ENCODE results near the gene KREMEN1. TPM values are rescaled to one million over a fixed set of nuclear protein-coding genes. Genes with fewer than 3 reads are reported as not detected.

The KREMEN1 gene
- total and polyA plus RNA-seq, 2 of the 4 experiments (the other 2 are of a cell fraction), result 2.9 to 4.6 TPM

- peaks cover 9% of the 10 kb centered on the region; the same call in 1 of the 2 replicates for H3K4me1 ChIP-seq (ENCODE audit: control insufficient read depth, insufficient read depth, low read length)
- intact Hi-C loops (cut with micrococcal nuclease), result loop anchor here (2.0 kb wide), 1 partner anchor 43 kb away; no protein-coding TSS in a partner anchor
- peak overlapping the region; percentile 85 for H2AFZ ChIP-seq (replicated peaks; ENCODE audit: low read length, poor library complexity)
- H4K91ac ChIP-seq (ENCODE audit: insufficient read depth, low read depth, low read length), result peak overlapping the region; percentile 78
- peak overlapping the region; percentile 62; the same call in 1 of the 2 replicates for H2BK20ac ChIP-seq (ENCODE audit: low read depth, low read length)
- H3K14ac ChIP-seq (replicated peaks; ENCODE audit: low read depth, low read length), result peak overlapping the region; percentile 53; the same call in 1 of the 2 replicates
- H2BK5ac ChIP-seq (ENCODE audit: low read depth, low read length, poor library complexity, severe bottlenecking), result no peak overlapping the region
- in situ Hi-C loops (cut with MboI; ENCODE audit: low sequenced_read_pairs), result no loop called here
- POLR2A ChIA-PET (ENCODE audit: unreplicated experiment), result no interaction called here
- peak overlapping the region; percentile 11 for H2AK9ac ChIP-seq (replicated peaks; ENCODE audit: low read depth, low read length, poor library complexity)
- H3K4ac ChIP-seq (ENCODE audit: low read depth, low read length), result peak overlapping the region; percentile 71
- H3K27ac ChIP-seq (ENCODE audit: insufficient read depth, low read length), result no peak overlapping the region
- peak overlapping the region; percentile 42 to 91; a peak in 2 of 4 replicates for H4K8ac ChIP-seq (ENCODE audit: low read depth in 2 of 2, low read length in 2 of 2)
- peak overlapping the region; percentile 16 for H3K23ac ChIP-seq (ENCODE audit: low read depth, low read length)
- H3K27me3 ChIP-seq (ENCODE audit: control insufficient read depth, insufficient read depth, low read length), result peaks cover 8% of the 10 kb centered on the region
- no peak overlapping the region for H4K5ac ChIP-seq (ENCODE audit: low read depth, low read length)
- peak overlapping the region; percentile 78 for H2BK120ac ChIP-seq (ENCODE audit: low read depth, low read length)
- dilution Hi-C loops (cut with HindIII; ENCODE audit: low sequenced_read_pairs, unreplicated experiment), result no loop called here
- no peak overlapping the region for H3K4me2 ChIP-seq (ENCODE audit: low read depth, low read length)
- H2AK5ac ChIP-seq (ENCODE audit: low read depth, low read length), result peak overlapping the region; percentile 82
- H3K9me3 ChIP-seq (ENCODE audit: control insufficient read depth, insufficient read depth, low read length), result no peaks in the 10 kb centered on the region
- ATAC-seq (ENCODE audit: low read depth), result no peak
- no peaks in the 10 kb centered on the region for H4K20me1 ChIP-seq (ENCODE audit: insufficient read depth, low read length)
- H3K79me1 ChIP-seq (ENCODE audit: low read depth in 1 of 2, low read length in 2 of 2), result no peaks in the 10 kb centered on the region
- no peak overlapping the region for H3K4me3 ChIP-seq (ENCODE audit: insufficient read depth, low read depth, low read length)
- H3K36me3 ChIP-seq (ENCODE audit: control insufficient read depth, insufficient read depth, low read length), result no peaks in the 10 kb centered on the region
- H3K9ac ChIP-seq (ENCODE audit: low read depth, low read length), result no peak overlapping the region
- DNase-seq, result no peak
- CTCF ChIA-PET, result interaction anchor here (1.0 kb wide), 1 partner anchor 44 kb away, joined by 3 read pairs; no protein-coding TSS in a partner anchor
- BruUV-seq (replicated peaks), result no TSS peak
- no peak overlapping the region for H3K56ac ChIP-seq (ENCODE audit: extremely low read depth, insufficient read depth, low read length)
- WGBS, 2 experiments (ENCODE audit: extremely low coverage in 2 of 2, insufficient read length in 1 of 2), result 65% methylated on average over 4 of the region's 7 CpGs; no CpG with 5 or more reads in 1 of the 2 experiments
- H2BK15ac ChIP-seq (ENCODE audit: low read depth, low read length), result peak overlapping the region; percentile 23; the same call in 2 of the 3 replicates
- peaks cover 15% of the 10 kb centered on the region for H3K9me1 ChIP-seq (ENCODE audit: insufficient read depth, low read length)
- no peak overlapping the region for H3K18ac ChIP-seq (ENCODE audit: low read depth, low read length)
- no peak for TF ChIP-seq CEBPB (IDR thresholded peaks at IDR 0.05; ENCODE audit: low read depth, low read length)
- TF ChIP-seq FOS (IDR thresholded peaks at IDR 0.05; ENCODE audit: low read depth, low read length), result no peak
- no peak for TF ChIP-seq MAFK (IDR thresholded peaks at IDR 0.05; ENCODE audit: low read depth, low read length)
- TF ChIP-seq MAZ (IDR thresholded peaks at IDR 0.05; ENCODE audit: borderline replicate concordance, low read depth, low read length), result no peak
- TF ChIP-seq SMC3 (IDR thresholded peaks at IDR 0.05; ENCODE audit: low read depth, low read length), result no peak
These were observed 128.9 kb downstream of the KREMEN1 start for GRCh38 chr22:29201782-29202181.
